Caco-2 (cell line): Measurements from ENCODE around the gene ROBO1. TPM values are rescaled to one million over a fixed set of nuclear protein-coding genes. Genes with fewer than 3 reads are reported as not detected.

Experiments
- BruUV-seq: library from RNA; stranded (reverse); fragments of 400-500 nt; replicated peaks from 2 replicates; lab custom pipeline; 2021; lab: Mats Ljungman, UMichigan
- CTCF ChIA-PET: fragments of 300-600 bp; sonication (Branson Sonifier 250); formaldehyde crosslinking; loops from one replicate; lab custom pipeline; 2022; ENCODE audit warnings: antibody characterized with exemption; lab: Charles Lee
- POLR2A ChIA-PET: fragments of 300-600 bp; sonication (Branson Sonifier 250); formaldehyde crosslinking; loops from one replicate; lab custom pipeline; 2022; ENCODE audit warnings: antibody characterized with exemption; lab: Charles Lee
- DNase-seq, 2 experiments: peaks; one replicate each; pipeline versions ENCODE4 v3.0.0 to v3.0.0-alpha.2; 2020 to 2022
- H3K27me3 ChIP-seq: replicated peaks from 2 replicates; pipeline ENCODE4 v1.6.0; 2011; ENCODE audit warnings: low read length; ENCODE audit not compliant: control insufficient read depth, insufficient read depth
- H3K36me3 ChIP-seq: 2 replicates; pipeline ENCODE4 v1.5.1; 2011; ENCODE audit warnings: low read length; ENCODE audit not compliant: control insufficient read depth, insufficient read depth
- H3K4me1 ChIP-seq: fragments of 250-450 bp; sonication (Bioruptor Pico); 2 replicates; pipeline ENCODE4 v1.5.1; 2020; ENCODE audit warnings: mild to moderate bottlenecking
- H3K4me3 ChIP-seq: 2 replicates; pipeline ENCODE4 v1.5.1; 2011; ENCODE audit warnings: low read depth, mild to moderate bottlenecking, control low read depth, low read length
- H3K9me3 ChIP-seq: fragments of 250-450 bp; sonication (Bioruptor Pico); 2 replicates; pipeline ENCODE4 v1.5.1; 2020; ENCODE audit warnings: mild to moderate bottlenecking, moderate library complexity
- H3K27ac Mint-ChIP-seq: one replicate; pipeline ENCODE4 v1.8.0; 2022; ENCODE audit warnings: mixed read lengths; ENCODE audit not compliant: unreplicated experiment
- H3K27me3 Mint-ChIP-seq: one replicate; pipeline ENCODE4 v1.8.0; 2022; ENCODE audit warnings: mixed read lengths; ENCODE audit not compliant: insufficient read depth, unreplicated experiment
- H3K36me3 Mint-ChIP-seq: one replicate; pipeline ENCODE4 v1.8.0; 2022; ENCODE audit warnings: mild to moderate bottlenecking, mixed read lengths; ENCODE audit not compliant: insufficient read depth, unreplicated experiment
- H3K4me1 Mint-ChIP-seq: one replicate; pipeline ENCODE4 v1.8.0; 2022; ENCODE audit warnings: low read depth, mixed read lengths; ENCODE audit not compliant: unreplicated experiment
- H3K4me3 Mint-ChIP-seq: one replicate; pipeline ENCODE4 v1.8.0; 2022; ENCODE audit warnings: mild to moderate bottlenecking, moderate library complexity, mixed read lengths; ENCODE audit not compliant: unreplicated experiment
- H3K9me3 Mint-ChIP-seq: one replicate; pipeline ENCODE4 v1.8.0; 2022; ENCODE audit warnings: mixed read lengths; ENCODE audit not compliant: unreplicated experiment
- intact Hi-C: fragments of 100-400 bp; cut with micrococcal nuclease; formaldehyde crosslinking; loops from one replicate; pipeline ENCODE4 v1.10.0; 2022; ENCODE audit not compliant: unreplicated experiment
- total RNA-seq: library from RNA; stranded (reverse); gene quantifications from 2 replicates; pipeline ENCODE4 v1.2.3, GENCODE V29; 2022
- TF ChIP-seq, protein P1 (sequence below), 2 experiments: fragments of 200-600 bp in 1 of 2; IDR thresholded peaks; 1 replicate in 1 of 2; 2 replicates in 1 of 2; pipeline versions ENCODE4 v1.5.1 to v1.8.0; 2011 to 2022; ENCODE audit warnings: antibody characterized with exemption in 1 of 2, control low read depth in 1 of 2, inconsistent platforms in 1 of 2, low read depth in 1 of 2, low read length in 1 of 2, mild to moderate bottlenecking in 1 of 2, moderate library complexity in 1 of 2; ENCODE audit not compliant: insufficient read depth in 1 of 2, severe bottlenecking in 1 of 2, unreplicated experiment in 1 of 2

ROBO1 gene
- total RNA-seq, 1 experiment from 2014 or later, result 1.8 TPM

- ChIA-PET CTCF (no interaction called here), POLR2A (no interaction called here)
- Mint-ChIP-seq H3K9me3 (peaks cover 51% of the 10 kb centered on the region), H3K4me3 (no peak overlapping the region), H3K36me3 (no peaks in the 10 kb centered on the region), H3K4me1 (no peaks in the 10 kb centered on the region), H3K27me3 (peaks cover 2% of the 10 kb centered on the region), H3K27ac (no peak overlapping the region)
- Histone ChIP-seq H3K36me3 (no peaks in the 10 kb centered on the region), H3K9me3 (no peaks in the 10 kb centered on the region), H3K4me1 (no peaks in the 10 kb centered on the region), H3K4me3 (no peak overlapping the region), H3K27me3 (no peaks in the 10 kb centered on the region)
- peak in 1 of 2 experiments; percentile 22 for DNase-seq
- no TSS peak for BruUV-seq
- intact Hi-C loops, result no loop called here
- TF ChIP-seq, protein P1, sequence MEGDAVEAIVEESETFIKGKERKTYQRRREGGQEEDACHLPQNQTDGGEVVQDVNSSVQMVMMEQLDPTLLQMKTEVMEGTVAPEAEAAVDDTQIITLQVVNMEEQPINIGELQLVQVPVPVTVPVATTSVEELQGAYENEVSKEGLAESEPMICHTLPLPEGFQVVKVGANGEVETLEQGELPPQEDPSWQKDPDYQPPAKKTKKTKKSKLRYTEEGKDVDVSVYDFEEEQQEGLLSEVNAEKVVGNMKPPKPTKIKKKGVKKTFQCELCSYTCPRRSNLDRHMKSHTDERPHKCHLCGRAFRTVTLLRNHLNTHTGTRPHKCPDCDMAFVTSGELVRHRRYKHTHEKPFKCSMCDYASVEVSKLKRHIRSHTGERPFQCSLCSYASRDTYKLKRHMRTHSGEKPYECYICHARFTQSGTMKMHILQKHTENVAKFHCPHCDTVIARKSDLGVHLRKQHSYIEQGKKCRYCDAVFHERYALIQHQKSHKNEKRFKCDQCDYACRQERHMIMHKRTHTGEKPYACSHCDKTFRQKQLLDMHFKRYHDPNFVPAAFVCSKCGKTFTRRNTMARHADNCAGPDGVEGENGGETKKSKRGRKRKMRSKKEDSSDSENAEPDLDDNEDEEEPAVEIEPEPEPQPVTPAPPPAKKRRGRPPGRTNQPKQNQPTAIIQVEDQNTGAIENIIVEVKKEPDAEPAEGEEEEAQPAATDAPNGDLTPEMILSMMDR (IDR thresholded peaks at IDR 0.05; ENCODE audit: insufficient read depth in 1 of 2, low read depth in 1 of 2, low read length in 1 of 2, severe bottlenecking in 1 of 2, unreplicated experiment in 1 of 2), result no peak
Measured at GRCh38 chr3:79052054-79052681, 715.6 kb downstream of the ROBO1 start.

DNA sequence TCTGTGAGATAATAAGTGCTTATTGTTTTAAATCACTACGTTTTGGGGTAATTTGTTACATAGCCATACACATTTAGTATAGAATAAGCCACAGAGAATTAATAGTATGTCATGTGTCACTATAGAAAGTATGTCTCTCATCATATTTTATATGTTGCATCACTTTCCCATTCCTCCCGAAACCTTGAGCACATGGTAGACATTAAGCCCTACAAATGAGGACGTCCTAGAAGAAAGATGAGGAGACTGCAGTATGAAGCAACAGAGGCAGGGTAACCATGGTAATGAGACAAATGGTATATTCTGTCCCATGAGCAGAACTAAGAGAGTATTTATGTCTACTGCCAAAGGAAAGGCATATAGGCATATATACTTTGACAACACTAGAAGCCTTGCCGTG lies 720.2 kb downstream of the ROBO1 start:
- intact Hi-C loops, result no loop called here
- H3K27me3 Mint-ChIP-seq, result peaks cover 2% of the 10 kb centered on the region
- TF ChIP-seq, protein P1 (IDR thresholded peaks at IDR 0.05; ENCODE audit: insufficient read depth in 1 of 2, low read depth in 1 of 2, low read length in 1 of 2, severe bottlenecking in 1 of 2, unreplicated experiment in 1 of 2), result no peak
- no peak overlapping the region for H3K4me3 Mint-ChIP-seq
- POLR2A ChIA-PET, result no interaction called here
- H3K36me3 Mint-ChIP-seq, result no peaks in the 10 kb centered on the region
- H3K4me1 Mint-ChIP-seq, result no peaks in the 10 kb centered on the region
- no peaks in the 10 kb centered on the region for H3K27me3 ChIP-seq
- BruUV-seq, result no TSS peak
- H3K36me3 ChIP-seq, result no peaks in the 10 kb centered on the region
- H3K9me3 Mint-ChIP-seq, result peaks cover 36% of the 10 kb centered on the region
- CTCF ChIA-PET, result no interaction called here
- no peaks in the 10 kb centered on the region for H3K9me3 ChIP-seq
- no peaks in the 10 kb centered on the region for H3K4me1 ChIP-seq
- no peak overlapping the region for H3K4me3 ChIP-seq
- no peak for DNase-seq
- H3K27ac Mint-ChIP-seq, result no peak overlapping the region

DNA sequence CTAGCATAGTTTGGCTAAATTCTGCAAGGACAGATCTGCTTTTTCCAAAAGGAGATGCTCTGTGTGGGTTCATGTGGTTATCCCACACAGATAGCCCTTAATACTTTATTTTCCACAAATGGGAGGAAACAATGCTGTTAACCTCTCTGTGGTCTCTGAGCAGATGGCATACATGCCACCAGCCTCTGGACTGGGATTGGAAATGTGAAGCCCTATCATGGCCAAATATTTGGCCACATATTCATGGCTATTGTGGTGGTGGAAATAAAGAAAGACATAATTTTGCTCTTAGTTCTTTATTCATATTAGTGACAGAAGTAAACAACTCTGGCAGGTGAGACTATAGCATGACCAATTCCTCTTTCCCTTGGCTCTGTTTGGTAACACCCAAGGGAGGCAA lies 726.2 kb downstream of the ROBO1 start:
- peaks cover 2% of the 10 kb centered on the region for H3K27me3 Mint-ChIP-seq
- H3K4me1 Mint-ChIP-seq, result no peaks in the 10 kb centered on the region
- TF ChIP-seq, protein P1 (IDR thresholded peaks at IDR 0.05; ENCODE audit: insufficient read depth in 1 of 2, low read depth in 1 of 2, low read length in 1 of 2, severe bottlenecking in 1 of 2, unreplicated experiment in 1 of 2), result no peak
- H3K9me3 Mint-ChIP-seq, result no peaks in the 10 kb centered on the region
- Histone ChIP-seq H3K9me3 (no peaks in the 10 kb centered on the region), H3K4me3 (no peak overlapping the region), H3K27me3 (no peaks in the 10 kb centered on the region), H3K4me1 (no peaks in the 10 kb centered on the region), H3K36me3 (no peaks in the 10 kb centered on the region)
- H3K36me3 Mint-ChIP-seq, result no peaks in the 10 kb centered on the region
- CTCF ChIA-PET, result no interaction called here
- DNase-seq, result no peak
- no peak overlapping the region for H3K27ac Mint-ChIP-seq
- BruUV-seq, result no TSS peak
- intact Hi-C loops, result no loop called here
- H3K4me3 Mint-ChIP-seq, result no peak overlapping the region
- POLR2A ChIA-PET, result no interaction called here
